ENCODE results near the gene TM9SF3.

DNA sequence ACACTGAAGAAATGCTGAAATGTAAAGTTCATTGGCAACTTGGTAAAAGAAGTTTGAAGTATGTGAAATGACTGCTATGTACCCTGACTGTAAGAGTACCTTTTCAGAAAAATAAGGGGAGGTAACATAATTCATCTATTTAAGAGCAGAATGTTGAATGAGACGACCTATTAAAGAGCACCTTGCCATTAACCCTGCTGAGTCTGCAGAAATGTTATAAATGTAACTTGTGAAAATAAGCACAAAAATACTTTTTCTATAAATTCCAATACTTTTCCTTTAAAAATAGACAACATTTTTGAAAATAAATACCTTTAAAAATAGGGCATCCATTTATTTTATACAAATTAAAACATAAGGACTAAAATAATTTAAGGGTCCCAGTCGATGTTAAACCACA is 7.7 kb downstream of the TM9SF3 start:
- TF ChIP-seq ZNF274 (IDR thresholded peaks at IDR 0.05; ENCODE audit: low read depth, low read length) (no peak), YY1 (IDR thresholded peaks at IDR 0.05; ENCODE audit: insufficient read depth, insufficient read length) (no peak), SUZ12 (IDR thresholded peaks at IDR 0.05; ENCODE audit: extremely low read depth, insufficient read depth, insufficient read length) (no peak)

Data from NT2/D1 (cell line).